Measurements from ENCODE around the gene CEND1.

CEND1 gene

DNA sequence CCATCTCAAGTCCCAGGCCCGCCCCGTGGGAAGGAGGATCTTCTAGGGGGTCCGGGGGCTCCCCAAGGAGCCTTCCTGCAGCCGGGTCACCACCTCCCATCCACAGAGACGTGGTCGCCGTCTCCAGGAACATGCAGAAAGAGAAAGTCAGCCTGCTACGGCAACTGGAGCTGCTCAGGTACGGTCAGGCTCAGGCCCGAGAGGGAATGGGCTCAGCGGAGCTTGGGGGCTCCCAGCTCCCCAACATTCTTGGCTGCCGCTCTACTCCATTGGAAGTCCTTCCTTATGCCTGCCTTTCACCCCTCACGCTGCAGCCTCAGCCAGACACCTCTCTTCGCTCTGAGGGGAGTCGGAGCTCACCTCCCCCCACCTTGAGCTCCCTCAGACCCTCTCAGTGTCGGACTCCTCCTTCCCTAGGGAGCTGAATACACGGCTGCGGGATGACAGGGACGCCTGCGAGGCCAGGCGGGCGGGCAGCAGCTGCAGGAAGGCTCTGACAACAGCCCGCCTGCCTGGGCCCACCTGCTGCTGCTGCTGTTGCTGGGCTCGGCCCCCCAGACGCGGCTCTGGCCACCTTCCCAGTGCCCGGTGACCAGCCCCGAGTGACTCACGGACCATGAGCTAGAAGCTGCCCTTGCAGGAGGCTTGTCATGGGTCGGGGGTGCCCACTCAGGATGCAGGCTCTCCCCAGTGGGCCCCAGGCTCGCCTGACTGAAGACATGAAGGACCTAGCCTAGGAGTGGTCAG is 41.4 kb upstream of the CEND1 start:
- DNase-seq (ENCODE audit: insufficient read length, low spot score), result peak; percentile 97
- peak; percentile 45 for FAIRE-seq
- peak; percentile 25; the same call in 1 of the 2 replicates for TF ChIP-seq POLR2A (IDR thresholded peaks at IDR 0.05; ENCODE audit: low read depth, low read length)

DNA sequence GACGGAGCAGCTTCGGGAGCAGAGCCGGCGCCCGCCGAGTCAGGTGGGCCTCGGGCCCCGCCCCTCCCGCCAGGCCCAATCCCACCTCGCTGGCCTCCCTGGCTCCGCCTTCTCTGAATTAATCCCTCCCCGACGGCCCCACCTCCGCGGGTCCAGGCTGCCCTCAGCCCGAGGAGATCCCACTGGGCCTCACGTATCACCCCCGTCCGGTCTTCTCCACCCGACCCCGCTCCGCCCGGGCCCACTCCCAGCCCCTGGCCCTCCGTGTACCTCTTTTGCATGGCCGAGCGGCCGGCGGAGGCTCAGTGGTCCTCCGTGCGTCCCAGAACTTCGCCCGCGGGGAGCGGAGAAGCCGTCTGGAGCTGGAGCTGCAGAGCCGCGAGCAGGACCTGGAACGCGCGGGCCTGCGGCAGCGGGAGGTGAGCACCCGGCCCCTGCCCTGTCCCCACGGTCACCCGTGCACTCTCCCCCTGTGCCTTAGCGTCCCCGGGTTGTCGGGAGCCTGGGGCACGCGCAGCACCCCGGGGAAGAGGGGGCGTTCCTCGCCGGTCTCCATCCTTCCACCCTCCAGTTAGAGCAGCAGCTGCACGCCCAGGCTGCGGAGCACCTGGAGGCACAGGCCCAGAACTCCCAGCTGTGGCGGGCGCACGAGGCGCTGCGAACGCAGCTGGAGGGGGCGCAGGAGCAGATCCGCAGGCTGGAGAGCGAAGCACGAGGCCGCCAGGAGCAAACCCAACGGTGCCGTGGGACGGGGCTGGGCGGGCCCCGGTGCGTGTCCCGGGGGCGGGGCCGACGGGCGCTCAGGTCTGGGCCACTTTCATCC is 40.6 kb upstream of the CEND1 start:
- no peak for TF ChIP-seq POLR2A (IDR thresholded peaks at IDR 0.05; ENCODE audit: low read depth, low read length)

DNA sequence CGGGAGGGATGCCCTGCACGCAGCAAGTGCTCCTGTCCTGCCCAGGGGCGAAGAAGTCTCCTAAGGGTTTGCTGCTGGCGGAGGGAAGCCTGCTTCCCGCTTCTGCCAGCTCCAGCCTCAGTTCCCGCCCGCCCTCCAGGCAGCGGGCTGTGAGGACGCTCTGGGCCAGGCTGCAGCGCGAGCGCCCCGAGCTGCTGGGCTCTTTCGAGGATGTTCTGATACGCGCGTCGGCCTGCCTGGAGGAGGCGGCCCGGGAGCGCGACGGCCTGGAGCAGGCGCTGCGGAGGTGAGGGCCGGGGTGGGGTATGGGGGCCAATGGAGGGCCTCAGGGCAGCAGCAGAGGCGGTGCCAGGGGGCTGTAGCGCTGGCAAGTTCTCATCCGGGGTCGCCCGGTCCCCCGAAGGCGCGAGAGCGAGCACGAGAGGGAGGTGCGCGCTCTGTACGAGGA is 40.0 kb upstream of the CEND1 start:
- FAIRE-seq (no peak), DNase-seq (ENCODE audit: insufficient read length, low spot score) (no peak)
- no peak for TF ChIP-seq POLR2A (IDR thresholded peaks at IDR 0.05; ENCODE audit: low read depth, low read length)

More for the DNA sequence above, 40.6 kb upstream of the CEND1 start:
- no peak for DNase-seq (ENCODE audit: insufficient read length, low spot score)
- FAIRE-seq, result no peak

DNA sequence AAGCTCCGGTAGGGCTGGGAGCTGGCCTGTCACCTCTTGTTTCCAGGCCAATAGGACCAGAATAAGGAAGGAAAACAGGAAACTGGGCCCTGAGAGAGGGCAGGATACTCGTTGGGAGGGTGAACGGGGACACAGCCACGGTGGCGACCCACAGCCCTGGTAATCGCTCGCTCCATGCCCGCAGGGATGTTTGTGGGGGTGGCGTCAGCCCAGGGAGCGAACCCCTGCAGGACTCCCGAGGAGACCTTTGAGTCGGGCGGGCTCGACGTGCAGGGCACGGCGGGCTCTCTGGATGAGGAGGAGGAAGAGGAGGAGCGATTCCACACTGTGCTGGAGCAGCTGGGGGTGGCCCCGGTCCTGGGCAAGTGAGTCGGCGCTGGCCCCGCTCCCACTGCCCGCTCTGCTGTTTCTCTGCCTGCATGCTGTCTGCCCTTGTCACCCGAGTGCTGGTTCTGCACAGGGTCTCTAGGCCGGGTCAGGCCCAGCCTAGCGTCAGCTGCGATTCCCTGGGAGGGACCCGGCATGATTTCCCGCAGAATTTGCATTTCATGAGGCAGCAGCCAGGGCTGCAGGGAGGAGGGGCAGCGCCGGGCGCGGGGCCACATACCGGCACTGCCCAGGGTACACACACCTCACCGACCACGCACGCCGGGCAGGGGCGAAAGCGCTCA is 39.4 kb upstream of the CEND1 start:
- TF ChIP-seq POLR2A (IDR thresholded peaks at IDR 0.05; ENCODE audit: low read depth, low read length), result no peak
- FAIRE-seq, result no peak

DNA sequence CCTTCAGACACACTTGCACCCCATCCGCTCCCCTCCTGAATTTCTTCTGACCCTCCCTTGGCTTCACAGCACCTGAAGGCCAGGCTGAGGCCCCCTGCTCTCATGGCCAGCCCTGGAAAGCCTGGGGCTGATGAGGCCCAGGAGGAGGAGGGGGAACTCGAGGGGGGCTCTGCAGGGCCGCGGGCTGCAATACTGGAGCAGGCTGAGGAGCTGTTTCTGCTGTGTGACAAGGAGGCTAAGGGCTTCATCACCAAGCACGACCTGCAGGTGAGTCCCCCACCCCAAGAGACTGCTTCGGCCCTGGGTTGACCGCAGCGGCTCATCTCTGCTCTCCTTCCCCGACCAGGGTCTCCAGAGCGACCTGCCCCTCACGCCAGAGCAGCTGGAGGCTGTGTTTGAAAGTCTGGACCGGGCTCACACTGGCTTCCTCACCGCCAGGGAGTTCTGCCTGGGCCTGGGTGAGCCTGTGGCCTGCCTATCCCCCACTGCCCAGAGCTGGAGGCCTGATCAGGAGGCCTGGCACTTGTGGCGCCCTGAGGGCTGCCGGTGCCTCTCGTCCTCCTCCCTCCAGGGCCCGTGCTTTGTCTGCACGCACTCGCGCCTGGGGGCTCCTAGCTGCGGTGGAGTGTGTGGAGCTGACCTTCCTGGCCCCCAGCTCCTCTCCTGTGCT is 38.8 kb upstream of the CEND1 start:
- no peak for DNase-seq (ENCODE audit: insufficient read length, low spot score)
- no peak for FAIRE-seq
- no peak for TF ChIP-seq POLR2A (IDR thresholded peaks at IDR 0.05; ENCODE audit: low read depth, low read length)

More for the DNA sequence above, 39.4 kb upstream of the CEND1 start:
- DNase-seq (ENCODE audit: insufficient read length, low spot score), result no peak

DNA sequence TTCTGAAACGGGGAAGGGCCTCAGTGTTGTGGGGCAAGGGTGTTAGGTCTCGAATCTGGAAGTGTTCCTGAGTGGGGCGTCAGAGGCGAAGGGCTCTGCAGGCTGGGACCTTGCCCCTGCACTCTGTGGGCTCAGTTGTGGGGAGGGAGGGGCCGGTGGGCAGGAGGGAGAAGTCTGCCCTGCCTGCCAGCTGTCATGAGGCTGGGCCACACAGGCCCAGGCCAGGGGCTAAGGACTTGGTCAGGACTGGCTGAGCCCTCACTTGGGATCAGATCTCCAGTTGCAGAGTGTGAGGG is 38.0 kb upstream of the CEND1 start, which contains the start of gene CRACR2B:
CRACR2B (plus strand) TSS at position 23 of the 296 bp plus-strand sequence. CDS start 689 bp downstream, outside the sequence.
- no peak for TF ChIP-seq POLR2A (IDR thresholded peaks at IDR 0.05; ENCODE audit: low read depth, low read length)
- DNase-seq (ENCODE audit: insufficient read length, low spot score), result no peak
- FAIRE-seq, result no peak

DNA sequence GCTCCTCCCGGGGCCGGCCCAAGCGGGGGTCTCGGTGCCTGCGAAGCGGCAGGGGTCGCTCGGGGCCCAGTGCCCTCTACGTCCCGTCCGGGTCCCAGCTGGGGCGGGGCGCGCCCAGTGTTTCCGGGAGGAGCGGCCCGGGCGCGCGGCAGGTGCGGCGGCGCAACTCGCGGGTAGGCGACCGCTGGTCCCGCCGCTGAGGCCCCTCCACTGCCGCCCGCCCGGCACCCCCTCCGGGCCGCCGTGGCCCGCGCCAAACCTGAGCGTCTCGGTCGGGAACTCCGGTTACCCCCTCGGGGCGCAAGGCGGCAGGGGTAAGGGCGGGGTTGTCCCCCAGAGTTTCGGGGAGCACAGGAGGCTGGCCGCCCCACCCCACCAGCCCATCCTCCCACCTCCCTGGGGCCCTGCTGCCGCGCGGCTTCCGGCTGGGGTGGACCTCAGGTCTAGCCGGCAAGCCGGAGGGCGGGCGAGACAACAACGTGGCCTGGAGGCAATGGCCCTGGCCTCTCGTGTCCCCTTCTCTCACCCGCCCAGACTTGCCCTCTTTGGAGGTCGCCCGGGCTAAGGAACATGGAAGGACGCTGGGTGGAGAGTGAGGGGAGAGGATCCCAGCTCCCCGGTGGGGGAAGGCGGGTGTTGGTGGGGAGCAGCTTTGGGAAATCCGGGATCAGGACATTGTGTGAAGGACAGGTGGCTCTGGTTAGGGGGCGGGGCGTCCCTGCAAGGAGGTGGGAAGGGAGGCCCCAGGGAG is 37.4 kb upstream of the CEND1 start:
- DNase-seq (ENCODE audit: insufficient read length, low spot score) (no peak), FAIRE-seq (no peak)
- TF ChIP-seq POLR2A (IDR thresholded peaks at IDR 0.05; ENCODE audit: low read depth, low read length), result no peak

DNA sequence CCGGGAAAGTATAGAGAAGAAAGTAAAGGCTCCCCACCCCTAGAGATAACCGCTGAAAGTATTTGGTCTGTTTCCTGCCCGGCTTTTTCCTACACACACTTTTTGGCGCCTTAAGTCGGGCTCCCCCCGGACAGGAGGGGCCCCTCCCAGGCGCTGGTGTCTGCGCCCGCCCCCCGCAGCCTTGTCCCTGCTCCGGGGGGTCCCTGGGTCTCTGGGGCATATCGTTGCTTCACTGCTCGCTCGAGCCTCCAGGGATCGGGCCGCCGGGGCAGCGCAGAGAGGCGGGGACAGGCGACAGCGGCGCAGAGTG is 36.9 kb upstream of the CEND1 start:
- FAIRE-seq (no peak), DNase-seq (ENCODE audit: insufficient read length, low spot score) (no peak)

GRCh38 chr11:826227-826621 is 36.3 kb upstream of the CEND1 start:
- FAIRE-seq, result no peak
- DNase-seq (ENCODE audit: insufficient read length, low spot score), result no peak
- TF ChIP-seq POLR2A (IDR thresholded peaks at IDR 0.05; ENCODE audit: low read depth, low read length), result no peak

More for the DNA sequence above, 36.9 kb upstream of the CEND1 start:
- no peak for TF ChIP-seq POLR2A (IDR thresholded peaks at IDR 0.05; ENCODE audit: low read depth, low read length)

DNA sequence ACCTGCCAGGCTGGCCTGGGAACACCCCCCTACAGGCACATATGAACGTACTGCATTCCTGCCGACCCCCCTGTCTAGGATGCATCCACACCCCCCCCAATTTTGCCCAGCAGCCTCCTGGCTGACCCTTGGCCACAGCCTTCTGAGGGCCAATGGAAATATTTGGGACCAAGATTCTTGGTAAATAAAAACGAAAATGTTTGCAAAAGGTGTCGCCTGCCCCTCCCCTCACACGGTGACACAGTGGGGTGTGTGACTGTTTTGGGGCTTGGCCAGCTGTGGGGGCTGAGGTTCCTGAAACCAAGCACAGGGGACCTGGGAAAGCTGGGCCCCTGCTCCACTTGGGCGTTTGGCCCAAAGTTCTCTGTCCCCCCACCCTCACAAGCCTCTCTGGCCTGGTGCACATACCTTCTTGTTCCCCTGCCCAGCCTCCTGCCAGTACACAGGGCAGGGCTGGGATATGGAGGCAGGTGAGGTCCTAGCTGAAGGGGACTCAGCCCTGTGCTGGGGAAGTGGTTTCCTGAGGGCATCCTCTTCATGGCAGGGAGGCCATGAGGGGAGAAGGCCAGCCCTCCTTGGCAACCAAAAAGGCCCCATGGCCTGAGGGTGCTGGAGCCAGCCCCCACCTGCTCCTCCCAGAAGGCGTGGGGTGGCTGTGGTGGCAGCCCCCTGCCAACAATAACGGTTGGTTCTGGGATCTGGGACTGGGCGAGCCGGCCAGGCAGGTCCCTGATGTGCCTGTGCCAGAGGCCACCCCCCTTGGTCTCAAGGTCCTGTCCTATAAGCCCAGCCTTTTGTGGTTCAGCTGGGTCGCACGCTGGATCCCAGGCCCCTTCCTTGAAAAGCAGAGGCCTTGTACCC is 35.7 kb upstream of the CEND1 start:
- FAIRE-seq (no peak), DNase-seq (ENCODE audit: insufficient read length, low spot score) (no peak)
- TF ChIP-seq POLR2A (IDR thresholded peaks at IDR 0.05; ENCODE audit: low read depth, low read length), result no peak

DNA sequence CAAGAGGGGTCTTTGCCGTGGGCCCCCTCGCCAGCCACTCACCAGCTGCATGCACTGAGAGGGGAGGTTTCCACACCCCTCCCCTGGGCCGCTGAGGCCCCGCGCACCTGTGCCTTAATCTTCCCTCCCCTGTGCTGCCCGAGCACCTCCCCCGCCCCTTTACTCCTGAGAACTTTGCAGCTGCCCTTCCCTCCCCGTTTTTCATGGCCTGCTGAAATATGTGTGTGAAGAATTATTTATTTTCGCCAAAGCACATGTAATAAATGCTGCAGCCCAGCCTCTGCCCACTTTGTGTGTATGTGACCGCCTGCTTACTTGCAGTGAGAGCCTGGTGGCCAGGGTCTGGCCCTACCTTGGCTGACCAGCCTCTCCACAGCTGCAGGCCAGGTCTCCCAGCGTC is 35.1 kb upstream of the CEND1 start:
- DNase-seq (ENCODE audit: insufficient read length, low spot score), result no peak
- FAIRE-seq, result no peak
- TF ChIP-seq POLR2A (IDR thresholded peaks at IDR 0.05; ENCODE audit: low read depth, low read length), result no peak

GRCh38 chr11:824292-824880 is 34.5 kb upstream of the CEND1 start:
- DNase-seq (ENCODE audit: insufficient read length, low spot score), result no peak
- FAIRE-seq, result no peak
- no peak for TF ChIP-seq POLR2A (IDR thresholded peaks at IDR 0.05; ENCODE audit: low read depth, low read length)

All from H54 (cell line).